ENCODE results near the gene GLO1. TPM values are rescaled to one million over a fixed set of nuclear protein-coding genes. Genes with fewer than 3 reads are reported as not detected.

The GLO1 gene
- total RNA-seq, 1 donor from 2014 or later = 129 TPM

Other genes with a start within 250 kb of the GLO1 start
- gene BTBD9, start 63.2 kb downstream of the GLO1 start, total RNA-seq = 12.7 and 15.2 TPM in 2 replicates
- 0.05 TPM in 1 of 2 replicates, not detected in the other for gene DNAH8, start 12.2 kb upstream of the GLO1 start, total RNA-seq

All from activated T-helper 2 cell treated with anti-CD3 and anti-CD28 coated beads, Interferon-gamma antibody, Interleukin-2, Interleukin-4, amounts not matched to agents 10 μg/mL and 5 μg/mL and 100 μg/mL, durations not matched to agents 14 hours and 24 hours and 36 hours (primary cell).